ENCODE measurements around the gene DDX20.

DDX20 gene

DNA sequence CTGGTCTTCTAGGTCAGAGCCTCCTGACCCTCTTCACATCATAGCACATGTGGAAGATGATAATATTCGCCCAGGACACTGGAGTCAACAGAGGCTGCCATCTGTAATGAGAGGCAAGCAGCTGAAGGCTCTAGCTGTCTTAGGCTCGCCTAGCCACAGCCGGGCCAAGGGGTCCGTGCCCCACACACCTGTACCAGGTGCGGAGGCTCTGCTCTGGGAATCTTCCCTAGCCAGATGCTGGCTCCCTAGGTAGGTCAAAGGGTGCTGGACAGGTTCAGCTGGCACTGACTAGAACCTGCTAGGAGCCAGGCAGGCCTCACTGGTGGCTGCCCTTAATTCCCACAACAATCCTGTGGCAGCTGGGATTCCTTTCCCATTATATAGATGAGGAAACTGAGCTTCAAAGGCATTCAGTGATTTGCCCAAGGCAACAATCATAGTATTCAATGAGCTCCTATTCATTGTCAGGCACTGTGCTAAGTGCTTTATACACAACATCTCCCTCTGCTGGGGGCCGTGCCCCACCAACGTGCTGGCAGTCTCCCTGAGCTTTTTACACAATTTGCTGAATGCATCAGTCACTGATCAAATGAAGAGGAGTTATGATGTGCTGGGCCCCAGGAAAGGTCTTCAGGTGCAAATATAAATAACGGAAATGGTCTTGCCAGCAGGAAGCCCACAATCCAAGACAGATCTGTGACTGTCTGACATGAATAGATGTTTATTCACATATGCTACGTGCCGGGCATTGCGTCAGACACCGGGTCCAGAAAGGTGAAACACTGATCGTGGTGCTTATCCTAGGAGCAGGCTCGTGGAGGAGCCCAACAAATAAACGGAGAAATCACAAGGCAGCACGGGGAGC is 58.0 kb downstream of the DDX20 start:
- Histone ChIP-seq H3F3A (ENCODE audit: control insufficient read depth, insufficient read depth) (no peaks in the 10 kb centered on the region), H3K4me2 (ENCODE audit: low read length) (no peak overlapping the region), H3K79me2 (ENCODE audit: control insufficient read depth, low read length) (no peaks in the 10 kb centered on the region), H4K20me1 (ENCODE audit: control insufficient read depth, insufficient read depth, low read depth, low read length) (no peaks in the 10 kb centered on the region), H3K4me3 (ENCODE audit: low read length) (no peak overlapping the region), H3K27ac (ENCODE audit: low read depth, low read length) (no peak overlapping the region), H3K27me3 (ENCODE audit: control insufficient read depth, low read length) (peaks cover 26% of the 10 kb centered on the region), H3K36me3 (ENCODE audit: control insufficient read depth, low read length) (no peaks in the 10 kb centered on the region), H3K4me1 (ENCODE audit: control insufficient read depth, low read length) (no peaks in the 10 kb centered on the region), H3K9me3 (ENCODE audit: control insufficient read depth, insufficient read depth, low read length) (no peaks in the 10 kb centered on the region), H3K9me2 (replicated peaks; ENCODE audit: control insufficient read depth, low read length) (no peaks in the 10 kb centered on the region)
- TF ChIP-seq, protein P1, sequence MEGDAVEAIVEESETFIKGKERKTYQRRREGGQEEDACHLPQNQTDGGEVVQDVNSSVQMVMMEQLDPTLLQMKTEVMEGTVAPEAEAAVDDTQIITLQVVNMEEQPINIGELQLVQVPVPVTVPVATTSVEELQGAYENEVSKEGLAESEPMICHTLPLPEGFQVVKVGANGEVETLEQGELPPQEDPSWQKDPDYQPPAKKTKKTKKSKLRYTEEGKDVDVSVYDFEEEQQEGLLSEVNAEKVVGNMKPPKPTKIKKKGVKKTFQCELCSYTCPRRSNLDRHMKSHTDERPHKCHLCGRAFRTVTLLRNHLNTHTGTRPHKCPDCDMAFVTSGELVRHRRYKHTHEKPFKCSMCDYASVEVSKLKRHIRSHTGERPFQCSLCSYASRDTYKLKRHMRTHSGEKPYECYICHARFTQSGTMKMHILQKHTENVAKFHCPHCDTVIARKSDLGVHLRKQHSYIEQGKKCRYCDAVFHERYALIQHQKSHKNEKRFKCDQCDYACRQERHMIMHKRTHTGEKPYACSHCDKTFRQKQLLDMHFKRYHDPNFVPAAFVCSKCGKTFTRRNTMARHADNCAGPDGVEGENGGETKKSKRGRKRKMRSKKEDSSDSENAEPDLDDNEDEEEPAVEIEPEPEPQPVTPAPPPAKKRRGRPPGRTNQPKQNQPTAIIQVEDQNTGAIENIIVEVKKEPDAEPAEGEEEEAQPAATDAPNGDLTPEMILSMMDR (IDR thresholded peaks at IDR 0.05; ENCODE audit: low read depth, low read length, poor library complexity, severe bottlenecking) = no peak
- no peak for TF ChIP-seq EZH2phosphoT487 (IDR thresholded peaks at IDR 0.05; ENCODE audit: borderline replicate concordance, low read length)

DNA sequence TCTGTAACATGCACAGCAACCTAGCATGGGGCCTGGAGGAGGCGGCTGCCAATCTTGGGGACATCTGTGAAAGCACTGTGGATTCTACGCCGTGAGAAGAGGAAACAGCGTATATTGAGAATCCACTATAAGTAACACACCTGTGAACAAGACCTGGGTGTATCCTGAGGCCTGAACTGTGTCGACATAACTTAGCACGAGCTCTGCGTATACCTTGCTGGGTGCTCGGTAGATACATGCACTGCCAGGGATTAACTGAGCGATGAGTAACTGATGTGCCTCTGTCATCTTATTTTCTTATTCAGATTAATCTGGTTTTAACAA is 58.6 kb downstream of the DDX20 start:
- Histone ChIP-seq H3K4me2 (ENCODE audit: low read length) (no peak overlapping the region), H3K27ac (ENCODE audit: low read depth, low read length) (no peak overlapping the region), H3K27me3 (ENCODE audit: control insufficient read depth, low read length) (peaks cover 22% of the 10 kb centered on the region; the same call in 1 of the 2 replicates), H3K9me3 (ENCODE audit: control insufficient read depth, insufficient read depth, low read length) (no peaks in the 10 kb centered on the region), H3K4me3 (ENCODE audit: low read length) (no peak overlapping the region), H3K79me2 (ENCODE audit: control insufficient read depth, low read length) (no peaks in the 10 kb centered on the region), H3K4me1 (ENCODE audit: control insufficient read depth, low read length) (no peaks in the 10 kb centered on the region), H3F3A (ENCODE audit: control insufficient read depth, insufficient read depth) (no peaks in the 10 kb centered on the region), H3K9me2 (replicated peaks; ENCODE audit: control insufficient read depth, low read length) (no peaks in the 10 kb centered on the region), H4K20me1 (ENCODE audit: control insufficient read depth, insufficient read depth, low read depth, low read length) (no peaks in the 10 kb centered on the region), H3K36me3 (ENCODE audit: control insufficient read depth, low read length) (no peaks in the 10 kb centered on the region)
- TF ChIP-seq, protein P1 (IDR thresholded peaks at IDR 0.05; ENCODE audit: low read depth, low read length, poor library complexity, severe bottlenecking) = no peak
- TF ChIP-seq EZH2phosphoT487 (IDR thresholded peaks at IDR 0.05; ENCODE audit: borderline replicate concordance, low read length) = no peak

DNA sequence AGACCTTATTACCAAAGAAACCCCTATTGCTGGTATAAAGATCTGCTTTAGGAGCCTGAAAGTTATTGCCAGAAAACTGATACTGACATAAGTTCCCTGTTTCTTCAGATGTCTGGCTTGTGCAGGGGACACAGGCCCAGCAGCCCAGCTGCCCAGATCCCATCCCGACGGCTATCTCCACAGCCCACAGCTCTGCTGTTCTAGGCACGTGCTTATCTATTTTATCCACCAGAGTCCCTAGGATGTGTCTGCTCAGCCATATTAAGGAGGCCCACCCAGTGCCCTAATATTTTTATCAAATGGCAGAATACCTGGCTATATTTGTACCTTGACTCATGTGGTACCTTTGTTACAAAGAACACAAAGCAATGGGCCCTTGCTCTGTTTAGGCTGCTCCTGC is 58.9 kb downstream of the DDX20 start:
- no peak overlapping the region for H3K4me2 ChIP-seq (ENCODE audit: low read length)
- H3F3A ChIP-seq (ENCODE audit: control insufficient read depth, insufficient read depth) = no peaks in the 10 kb centered on the region
- no peaks in the 10 kb centered on the region for H3K9me2 ChIP-seq (replicated peaks; ENCODE audit: control insufficient read depth, low read length)
- TF ChIP-seq, protein P1 (IDR thresholded peaks at IDR 0.05; ENCODE audit: low read depth, low read length, poor library complexity, severe bottlenecking) = no peak
- TF ChIP-seq EZH2phosphoT487 (IDR thresholded peaks at IDR 0.05; ENCODE audit: borderline replicate concordance, low read length) = no peak
- H3K36me3 ChIP-seq (ENCODE audit: control insufficient read depth, low read length) = no peaks in the 10 kb centered on the region
- H3K27ac ChIP-seq (ENCODE audit: low read depth, low read length) = no peak overlapping the region
- H4K20me1 ChIP-seq (ENCODE audit: control insufficient read depth, insufficient read depth, low read depth, low read length) = no peaks in the 10 kb centered on the region
- no peak overlapping the region for H3K4me3 ChIP-seq (ENCODE audit: low read length)
- no peaks in the 10 kb centered on the region for H3K79me2 ChIP-seq (ENCODE audit: control insufficient read depth, low read length)
- H3K9me3 ChIP-seq (ENCODE audit: control insufficient read depth, insufficient read depth, low read length) = no peaks in the 10 kb centered on the region
- H3K4me1 ChIP-seq (ENCODE audit: control insufficient read depth, low read length) = no peaks in the 10 kb centered on the region
- H3K27me3 ChIP-seq (ENCODE audit: control insufficient read depth, low read length) = peaks cover 22% of the 10 kb centered on the region; the same call in 1 of the 2 replicates

All from DOHH2 (cell line).